ENCODE measurements around the gene HOXC9. TPM values are rescaled to one million over a fixed set of nuclear protein-coding genes. Genes with fewer than 3 reads are reported as not detected.

The HOXC9 gene
- total RNA-seq, 1 experiment from 2014 or later: not detected

GRCh38 chr12:53974084-53975063, 25.6 kb upstream of the HOXC9 start, which contains the start of gene HOTAIR:
Gene HOTAIR (minus strand): TSS chr12:53974954.
- CTCF ChIA-PET: interaction anchor here (0.6 kb wide), 1 partner anchor 245 kb away, joined by 4 read pairs; no protein-coding TSS in a partner anchor
- Mint-ChIP-seq H3K36me3 (no peaks in the 10 kb centered on the region), H3K4me3 (peak within 1 kb of the TSS; percentile 58), H3K27ac (no peak within 1 kb of the TSS), H3K27me3 (ENCODE audit: low read depth) (peaks cover 100% of the 10 kb centered on the region), H3K4me1 (peaks cover 23% of the 10 kb centered on the region), H3K9me3 (no peaks in the 10 kb centered on the region)
- DNase-seq (ENCODE audit: low spot score) (no peak), ATAC-seq (no peak; the same call in 1 of the 2 replicates)
- POLR2A ChIA-PET: no interaction called here
- TF ChIP-seq ZNF232 (CRISPR knock-in tag; IDR thresholded peaks at IDR 0.05): no peak
- no peak for TF ChIP-seq ZBTB21 (CRISPR knock-in tag; IDR thresholded peaks at IDR 0.05; ENCODE audit: borderline replicate concordance)
- no peak for TF ChIP-seq SMAD3 (CRISPR knock-in tag; IDR thresholded peaks at IDR 0.05; ENCODE audit: borderline replicate concordance)
- TF ChIP-seq FOXK1 (CRISPR knock-in tag; IDR thresholded peaks at IDR 0.05): no peak
- no peak for TF ChIP-seq ZNF263 (CRISPR knock-in tag; IDR thresholded peaks at IDR 0.05; ENCODE audit: low read depth)
- no peak for TF ChIP-seq USF2 (CRISPR knock-in tag; IDR thresholded peaks at IDR 0.05)
- TF ChIP-seq NFYB (CRISPR knock-in tag; conservative IDR thresholded peaks at IDR 0.05; ENCODE audit: low read depth): no peak
- TF ChIP-seq IRF1 (CRISPR knock-in tag; IDR thresholded peaks at IDR 0.05): no peak
- TF ChIP-seq KAT7 (CRISPR knock-in tag; IDR thresholded peaks at IDR 0.05; ENCODE audit: borderline replicate concordance): no peak
- TF ChIP-seq NR3C1 (CRISPR knock-in tag; conservative IDR thresholded peaks at IDR 0.05; ENCODE audit: low read depth): no peak
- TF ChIP-seq GRHL2 (CRISPR knock-in tag; IDR thresholded peaks at IDR 0.05; ENCODE audit: insufficient replicate concordance, severe bottlenecking): no peak
- TF ChIP-seq MAX (CRISPR knock-in tag; IDR thresholded peaks at IDR 0.05): no peak
- TF ChIP-seq, protein P1, sequence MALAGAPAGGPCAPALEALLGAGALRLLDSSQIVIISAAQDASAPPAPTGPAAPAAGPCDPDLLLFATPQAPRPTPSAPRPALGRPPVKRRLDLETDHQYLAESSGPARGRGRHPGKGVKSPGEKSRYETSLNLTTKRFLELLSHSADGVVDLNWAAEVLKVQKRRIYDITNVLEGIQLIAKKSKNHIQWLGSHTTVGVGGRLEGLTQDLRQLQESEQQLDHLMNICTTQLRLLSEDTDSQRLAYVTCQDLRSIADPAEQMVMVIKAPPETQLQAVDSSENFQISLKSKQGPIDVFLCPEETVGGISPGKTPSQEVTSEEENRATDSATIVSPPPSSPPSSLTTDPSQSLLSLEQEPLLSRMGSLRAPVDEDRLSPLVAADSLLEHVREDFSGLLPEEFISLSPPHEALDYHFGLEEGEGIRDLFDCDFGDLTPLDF (CRISPR knock-in tag; IDR thresholded peaks at IDR 0.05): no peak
- no peak for TF ChIP-seq NFATC4 (CRISPR knock-in tag; IDR thresholded peaks at IDR 0.05)
- no peak for TF ChIP-seq ATF2 (CRISPR knock-in tag; IDR thresholded peaks at IDR 0.05; ENCODE audit: borderline replicate concordance, low read depth)
- no peak for TF ChIP-seq CDX4 (CRISPR knock-in tag; IDR thresholded peaks at IDR 0.05; ENCODE audit: borderline replicate concordance)
- TF ChIP-seq CBFB (CRISPR knock-in tag; IDR thresholded peaks at IDR 0.05; ENCODE audit: low read depth): no peak

DNA sequence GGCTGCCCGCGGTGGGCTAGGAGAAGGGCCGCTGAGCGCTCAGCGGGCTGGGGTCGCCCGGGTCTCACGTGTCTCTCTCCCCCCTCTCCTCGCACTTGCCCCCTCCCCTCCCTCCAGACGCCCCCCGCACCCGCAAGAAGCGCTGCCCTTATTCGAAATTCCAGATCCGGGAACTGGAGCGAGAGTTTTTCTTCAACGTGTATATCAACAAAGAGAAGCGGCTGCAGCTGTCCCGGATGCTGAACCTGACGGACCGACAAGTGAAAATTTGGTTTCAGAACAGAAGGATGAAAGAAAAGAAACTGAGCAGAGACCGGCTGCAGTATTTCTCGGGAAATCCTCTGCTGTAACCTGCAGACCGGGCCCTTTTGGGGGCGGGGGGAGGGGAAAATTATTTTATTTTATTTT, 24.9 kb upstream of the HOXC9 start:
- DNase-seq (ENCODE audit: low spot score): no peak
- Mint-ChIP-seq H3K27ac (no peak overlapping the region), H3K9me3 (no peaks in the 10 kb centered on the region), H3K36me3 (no peaks in the 10 kb centered on the region), H3K27me3 (ENCODE audit: low read depth) (peaks cover 100% of the 10 kb centered on the region), H3K4me1 (peaks cover 23% of the 10 kb centered on the region), H3K4me3 (no peak overlapping the region)
- CTCF ChIA-PET: no interaction called here
- POLR2A ChIA-PET: no interaction called here
- no peak for ATAC-seq
- TF ChIP-seq ATF1 (CRISPR knock-in tag; IDR thresholded peaks at IDR 0.05): no peak
- no peak for TF ChIP-seq RORB (CRISPR knock-in tag; IDR thresholded peaks at IDR 0.05)
- TF ChIP-seq ETV6 (CRISPR knock-in tag; IDR thresholded peaks at IDR 0.05): no peak
- TF ChIP-seq ERG (CRISPR knock-in tag; IDR thresholded peaks at IDR 0.05): no peak
- no peak for TF ChIP-seq CDX4 (CRISPR knock-in tag; IDR thresholded peaks at IDR 0.05; ENCODE audit: borderline replicate concordance)
- TF ChIP-seq NR2C2 (CRISPR knock-in tag; IDR thresholded peaks at IDR 0.05): no peak
- no peak for TF ChIP-seq GTF2I (CRISPR knock-in tag; conservative IDR thresholded peaks at IDR 0.05)
- no peak for TF ChIP-seq USF1 (CRISPR knock-in tag; IDR thresholded peaks at IDR 0.05)
- TF ChIP-seq, protein P1 (CRISPR knock-in tag; IDR thresholded peaks at IDR 0.05): no peak

Data from WTC11 (cell line).